NCI-H2107 treated with DMSO at 0.1 percent for 48 hours (cell line): ENCODE results near the gene GPX7.

Source experiments
- DNase-seq: peaks from one replicate; lab custom pipeline; 2025; ENCODE audit not compliant: unreplicated experiment; lab: John Stamatoyannopoulos, UW

GPX7 gene

GRCh38 chr1:52628614-52629324 is 26.6 kb downstream of the GPX7 start:
- no peak for DNase-seq

GRCh38 chr1:52629325-52629643 is 27.1 kb downstream of the GPX7 start:
- no peak for DNase-seq

GRCh38 chr1:52629667-52630066 is 27.5 kb downstream of the GPX7 start:
- no peak for DNase-seq

GRCh38 chr1:52631759-52632331 is 29.7 kb downstream of the GPX7 start:
- no peak for DNase-seq

- DNase-seq, result no peak
Observed at GRCh38 chr1:52632732-52633290, 30.6 kb downstream of the GPX7 start, which contains the start of gene SHISAL2A. SHISAL2A (plus strand) TSS chr1:52633168; CDS start chr1:52633494, 326 bp downstream.

- DNase-seq, result no peak
Observed at GRCh38 chr1:52633291-52633754, 31.2 kb downstream of the GPX7 start.

- DNase-seq, result no peak
Observed at GRCh38 chr1:52634111-52634510, 31.9 kb downstream of the GPX7 start.

GRCh38 chr1:52635321-52636089 is 33.3 kb downstream of the GPX7 start:
- no peak for DNase-seq

- no peak for DNase-seq
Observed at GRCh38 chr1:52636721-52637695, 34.8 kb downstream of the GPX7 start.

- DNase-seq, result no peak
Observed at GRCh38 chr1:52637946-52638345, 35.8 kb downstream of the GPX7 start.

- no peak for DNase-seq
Observed at GRCh38 chr1:52640697-52641096, 38.5 kb downstream of the GPX7 start.

- no peak for DNase-seq
Observed at GRCh38 chr1:52641307-52641706, 39.1 kb downstream of the GPX7 start.

GRCh38 chr1:52645261-52645660 is 43.1 kb downstream of the GPX7 start:
- DNase-seq, result no peak

- no peak for DNase-seq
Observed at GRCh38 chr1:52651904-52652303, 49.7 kb downstream of the GPX7 start.

- no peak for DNase-seq
Observed at GRCh38 chr1:52653207-52653849, 51.2 kb downstream of the GPX7 start.

- DNase-seq, result no peak
Observed at GRCh38 chr1:52654063-52654462, 51.9 kb downstream of the GPX7 start.

GRCh38 chr1:52657702-52658101 is 55.5 kb downstream of the GPX7 start:
- no peak for DNase-seq
